GM19467 (cell line): ENCODE data around the gene CISH.
A peak's percentile ranks its signal among the peaks of the same experiment; 100 is the strongest.

Experiments used
- ATAC-seq: cut with Tn5 transposase; IDR thresholded peaks from one replicate; pipeline ENCODE4 v1.9.1; 2021; ENCODE audit warnings: mild to moderate bottlenecking, moderate library complexity; ENCODE audit not compliant: unreplicated experiment

CISH gene

GRCh38 chr3:50573566-50574443 lies 37.8 kb downstream of the CISH start:
- ATAC-seq: no peak

GRCh38 chr3:50572801-50573371 lies 38.7 kb downstream of the CISH start:
- ATAC-seq: no peak

- ATAC-seq: no peak
Measured at GRCh38 chr3:50572158-50572557, 39.4 kb downstream of the CISH start.

- ATAC-seq: no peak
Measured at GRCh38 chr3:50571486-50571885, 40.1 kb downstream of the CISH start.

- ATAC-seq: no peak
Measured at GRCh38 chr3:50570508-50571279, 40.9 kb downstream of the CISH start.

GRCh38 chr3:50568947-50569749 lies 42.4 kb downstream of the CISH start, which contains the start of gene HEMK1:
Gene HEMK1 (plus strand): TSS chr3:50569522. CDS start chr3:50571105, 1,583 bp downstream.
- peak; percentile 59 for ATAC-seq

- peak; percentile 74 for ATAC-seq
Measured at GRCh38 chr3:50567386-50568167, 44.0 kb downstream of the CISH start, which contains the start of gene C3orf18. Gene C3orf18 (minus strand): TSS chr3:50567747. CDS start chr3:50565699, 2,048 bp downstream.

GRCh38 chr3:50567011-50567385 lies 44.6 kb downstream of the CISH start:
- ATAC-seq: no peak

GRCh38 chr3:50564321-50564720 lies 47.3 kb downstream of the CISH start:
- ATAC-seq: no peak

GRCh38 chr3:50563867-50564266 lies 47.7 kb downstream of the CISH start:
- no peak for ATAC-seq

- no peak for ATAC-seq
Measured at GRCh38 chr3:50562861-50563260, 48.7 kb downstream of the CISH start.

GRCh38 chr3:50559702-50560101 lies 51.9 kb downstream of the CISH start:
- ATAC-seq: no peak

- ATAC-seq: no peak
Measured at GRCh38 chr3:50557915-50558314, 53.7 kb downstream of the CISH start.

GRCh38 chr3:50557106-50557505 lies 54.5 kb downstream of the CISH start:
- ATAC-seq: no peak
